ENCODE results near the gene SPOCK1.

SPOCK1 gene

GRCh38 chr5:137051161-137051560 lies 448.0 kb downstream of the SPOCK1 start:
- DNase-seq = no peak

DNA sequence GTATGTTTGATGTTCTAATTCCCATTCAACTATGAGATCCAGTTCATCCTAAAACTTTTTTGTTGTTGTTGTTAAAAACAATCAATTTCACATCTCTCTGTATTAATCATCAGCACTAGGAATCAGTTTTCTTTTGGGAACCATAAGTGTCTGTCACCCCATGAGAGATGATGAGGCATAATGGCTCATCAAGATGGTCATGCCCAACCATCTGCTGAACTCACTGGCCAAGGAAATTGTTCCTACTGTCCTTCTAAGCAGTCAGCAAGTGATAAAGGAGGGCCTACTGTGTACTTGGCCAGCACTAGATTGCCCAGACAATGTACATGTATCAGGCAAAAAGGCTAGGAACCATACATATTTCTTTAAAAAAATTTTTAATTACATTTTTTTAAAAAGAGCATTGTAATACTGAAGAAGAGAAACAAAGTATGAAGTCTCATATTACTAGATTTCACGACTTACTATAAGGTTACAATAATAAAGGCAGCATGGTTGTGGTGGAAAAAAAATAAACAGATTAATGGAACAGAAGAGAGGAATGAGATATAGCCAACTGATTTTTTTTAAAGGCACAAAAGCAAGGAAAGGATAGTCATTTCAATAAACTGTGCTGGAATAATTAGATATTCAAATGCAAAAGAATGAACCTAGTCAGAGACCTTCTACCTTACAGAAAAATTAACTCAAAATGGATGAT lies 458.3 kb downstream of the SPOCK1 start:
- no peak for DNase-seq

DNA sequence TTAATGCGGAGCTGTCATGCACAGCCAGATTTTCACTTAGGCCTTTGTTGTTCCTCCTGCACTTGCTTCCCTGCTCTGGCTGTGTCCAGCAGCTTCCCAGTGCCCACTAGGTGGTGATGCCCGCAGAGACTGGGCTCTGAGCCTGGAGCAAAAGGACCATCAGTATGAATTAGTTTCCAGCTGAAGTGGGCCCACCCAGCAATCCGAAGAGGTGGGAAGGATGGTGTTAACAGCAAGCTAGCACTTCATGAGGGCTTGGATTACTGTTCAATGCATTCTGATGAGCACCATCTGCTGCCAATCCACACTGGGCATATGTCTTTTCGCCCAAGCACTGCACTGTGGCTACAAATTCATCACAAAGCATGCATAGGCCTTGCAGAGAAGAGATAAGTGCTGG lies 459.1 kb downstream of the SPOCK1 start:
- DNase-seq = no peak

GRCh38 chr5:137037848-137038247 lies 461.3 kb downstream of the SPOCK1 start:
- DNase-seq = no peak

DNA sequence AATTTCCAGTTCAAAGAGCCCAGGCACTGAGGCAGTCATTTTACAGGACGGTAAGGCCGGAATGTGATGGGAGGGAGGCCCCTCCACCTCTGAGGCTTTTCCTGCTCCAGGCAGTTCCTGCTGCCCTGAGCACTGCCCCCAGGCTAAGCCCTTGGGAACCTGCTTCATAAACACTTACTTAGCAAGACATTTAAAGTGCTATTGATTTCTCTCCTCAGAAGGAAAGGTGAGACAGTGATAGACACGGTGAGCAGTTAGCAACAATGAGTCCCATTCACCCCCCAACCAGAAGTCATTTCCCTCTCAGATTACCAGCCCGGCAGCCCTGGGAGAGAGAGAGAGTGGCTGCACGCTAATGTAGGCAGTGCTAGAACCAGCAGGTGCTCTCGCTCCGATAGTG lies 462.5 kb downstream of the SPOCK1 start:
- no peak for DNase-seq

DNA sequence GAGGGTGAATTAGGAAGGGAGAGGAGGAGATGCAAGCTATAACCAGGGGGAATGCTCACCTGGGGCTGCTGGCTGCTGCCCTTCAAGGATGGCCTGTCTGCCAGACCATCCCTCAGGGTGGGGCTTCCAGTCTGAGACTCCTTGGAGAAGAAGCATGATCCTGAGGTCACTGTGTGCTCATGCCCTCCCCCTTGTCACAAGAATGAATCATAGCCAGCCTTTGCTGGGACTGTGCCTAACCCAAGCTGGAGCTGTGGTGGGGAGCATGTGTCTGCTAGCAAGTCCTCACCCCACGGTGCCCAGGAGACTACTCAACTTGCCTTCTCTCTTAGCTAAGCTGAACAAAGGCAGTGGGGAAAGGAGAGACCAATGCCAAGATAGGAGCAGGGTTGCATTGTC lies 463.6 kb downstream of the SPOCK1 start:
- no peak for DNase-seq

DNA sequence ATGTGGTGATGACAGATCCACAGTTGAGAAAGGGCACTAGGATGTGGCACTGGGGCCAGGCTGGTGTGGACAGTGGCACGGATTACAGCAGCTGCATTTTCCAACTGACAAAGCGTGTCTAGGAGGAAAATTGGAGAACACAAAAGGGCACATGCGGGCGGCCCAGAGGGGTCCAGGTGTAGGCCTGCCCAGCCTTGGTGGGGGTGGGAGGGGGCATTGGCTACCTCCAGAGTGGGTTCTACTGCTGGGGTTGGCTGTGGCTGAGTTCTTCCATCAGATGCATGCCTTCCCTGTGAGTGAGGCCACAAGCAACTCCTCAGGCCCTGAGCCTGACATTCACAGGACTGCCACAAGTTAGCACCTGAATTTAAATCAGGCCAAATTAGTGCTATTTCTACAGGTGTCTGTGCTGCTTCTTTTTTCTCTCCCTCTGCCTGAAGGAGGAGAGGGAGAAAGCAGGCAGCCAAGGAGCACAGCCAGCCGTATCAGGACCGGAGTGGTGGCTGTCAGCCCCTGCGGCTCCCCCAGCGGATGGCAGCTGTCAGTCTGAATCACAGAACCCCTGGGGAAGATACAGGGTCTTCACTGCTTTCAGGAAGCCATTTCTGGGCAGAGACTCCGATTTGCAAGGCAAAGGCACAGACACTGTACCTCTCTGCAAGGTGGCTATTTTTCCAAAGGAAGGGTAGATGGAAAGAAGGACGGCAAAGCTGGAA lies 464.2 kb downstream of the SPOCK1 start:
- DNase-seq = no peak

GRCh38 chr5:137034213-137034612 lies 464.9 kb downstream of the SPOCK1 start:
- no peak for DNase-seq

- no peak for DNase-seq
Observed at GRCh38 chr5:137032929-137033328, 466.2 kb downstream of the SPOCK1 start.

DNA sequence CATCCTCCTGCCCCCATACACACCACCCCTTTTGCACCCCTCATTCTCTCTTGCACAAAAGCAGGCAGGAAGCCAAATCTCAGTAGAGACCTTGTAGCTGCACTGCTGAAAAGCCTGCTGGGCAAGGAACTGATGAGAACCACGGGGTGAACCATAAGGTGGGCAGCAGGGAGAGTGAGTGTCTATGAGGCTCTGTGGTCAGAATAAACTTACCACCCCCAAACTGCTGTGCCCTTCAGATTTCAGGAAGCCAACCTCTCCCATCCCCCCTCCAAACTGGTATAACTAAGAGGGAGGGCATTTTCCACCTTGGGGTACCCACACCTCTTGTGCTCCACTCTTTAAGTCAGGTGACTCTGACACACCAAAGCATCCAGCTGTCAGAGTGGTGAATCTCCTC lies 471.4 kb downstream of the SPOCK1 start:
- DNase-seq = no peak

- DNase-seq = no peak
Observed at GRCh38 chr5:137026296-137026695, 472.8 kb downstream of the SPOCK1 start.

GRCh38 chr5:137024044-137024443 lies 475.1 kb downstream of the SPOCK1 start:
- no peak for DNase-seq

- no peak for DNase-seq
Observed at GRCh38 chr5:137023371-137023770, 475.8 kb downstream of the SPOCK1 start.

DNA sequence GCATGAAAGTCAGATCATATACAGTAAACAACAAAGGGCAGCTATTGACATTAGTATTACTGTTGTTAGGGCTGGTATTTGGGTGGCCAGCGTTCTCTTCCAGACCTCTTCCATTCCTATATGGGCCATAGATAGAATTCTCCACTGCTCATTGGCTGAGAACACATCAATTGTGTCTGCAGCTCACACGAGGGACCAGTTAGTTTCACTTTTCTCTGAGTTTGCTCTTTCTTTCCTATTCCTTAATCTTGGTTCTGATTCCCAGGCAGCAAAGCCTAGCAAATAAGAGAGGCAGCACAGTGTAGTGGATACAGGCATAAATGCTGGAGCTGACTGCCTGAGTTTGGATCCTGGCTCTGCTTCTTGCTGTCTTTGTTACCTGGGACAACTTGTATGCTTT lies 476.4 kb downstream of the SPOCK1 start:
- no peak for DNase-seq

DNA sequence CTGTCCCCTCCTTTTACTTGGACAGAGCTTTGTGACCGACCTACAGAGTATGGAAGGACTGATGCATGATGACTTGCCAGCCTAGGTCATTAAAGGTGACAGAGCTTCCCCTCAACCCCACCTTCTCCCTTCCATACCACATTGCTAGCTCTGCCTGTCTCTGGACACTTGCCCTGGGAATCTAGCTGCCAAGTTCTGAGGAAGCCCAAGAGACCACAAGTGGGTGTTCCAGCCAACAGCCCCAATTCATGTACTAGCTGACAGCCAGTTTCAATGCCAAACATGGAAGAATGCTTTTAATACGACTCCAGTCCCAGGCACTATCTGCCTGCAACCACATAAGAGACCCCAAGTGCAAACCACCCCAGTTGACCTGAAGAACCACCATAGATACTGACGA lies 477.1 kb downstream of the SPOCK1 start:
- no peak for DNase-seq

- no peak for DNase-seq
Observed at GRCh38 chr5:137019229-137019628, 479.9 kb downstream of the SPOCK1 start.

DNA sequence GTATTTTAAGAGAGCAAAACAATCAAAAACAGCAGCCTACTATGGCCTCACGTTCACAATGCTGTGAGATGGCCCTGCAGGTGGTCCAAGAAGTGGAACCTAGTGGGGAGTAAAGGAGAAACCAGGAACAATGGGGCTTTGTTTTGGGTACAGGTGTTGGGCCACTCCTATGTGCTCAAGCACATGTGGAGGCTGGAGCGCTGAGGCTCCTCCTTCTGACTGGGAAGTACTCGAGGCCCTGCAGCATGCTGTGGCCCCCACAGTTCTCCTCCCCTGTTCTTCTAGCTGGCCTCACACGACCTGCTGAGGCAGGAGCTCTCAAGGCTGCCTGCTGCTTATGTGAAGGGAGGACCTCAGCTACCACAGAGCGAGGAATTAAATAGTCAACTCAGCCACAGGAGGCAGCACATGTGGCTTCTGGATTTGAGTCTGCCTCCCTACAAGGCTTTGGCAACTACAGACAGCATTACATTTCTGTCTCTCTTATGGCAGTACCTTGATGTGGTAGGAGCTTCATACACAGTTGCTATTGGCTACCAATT lies 482.3 kb downstream of the SPOCK1 start:
- no peak for DNase-seq

- no peak for DNase-seq
Observed at GRCh38 chr5:137015540-137016116, 483.5 kb downstream of the SPOCK1 start.

DNA sequence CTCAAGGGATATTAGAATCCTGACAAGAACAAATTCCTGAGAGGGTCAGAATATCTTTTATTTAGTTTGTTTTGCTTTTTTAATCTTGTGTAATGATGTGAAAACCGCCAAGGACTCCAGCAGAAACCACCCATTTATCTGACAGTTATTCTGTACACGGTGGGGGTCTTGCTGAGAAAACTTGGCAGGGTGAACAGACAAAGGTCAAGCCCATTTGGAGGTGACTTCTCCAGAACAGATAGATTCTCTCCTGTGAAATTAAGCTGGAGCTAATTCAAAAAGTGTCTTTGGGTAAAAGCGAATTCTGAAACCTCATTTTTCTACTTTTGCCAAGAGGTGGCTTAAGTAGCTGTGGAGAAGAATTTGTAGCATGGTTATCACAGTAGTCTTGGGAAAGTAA lies 484.4 kb downstream of the SPOCK1 start:
- DNase-seq = no peak

- DNase-seq = no peak
Observed at GRCh38 chr5:137010226-137010625, 488.9 kb downstream of the SPOCK1 start.

DNA sequence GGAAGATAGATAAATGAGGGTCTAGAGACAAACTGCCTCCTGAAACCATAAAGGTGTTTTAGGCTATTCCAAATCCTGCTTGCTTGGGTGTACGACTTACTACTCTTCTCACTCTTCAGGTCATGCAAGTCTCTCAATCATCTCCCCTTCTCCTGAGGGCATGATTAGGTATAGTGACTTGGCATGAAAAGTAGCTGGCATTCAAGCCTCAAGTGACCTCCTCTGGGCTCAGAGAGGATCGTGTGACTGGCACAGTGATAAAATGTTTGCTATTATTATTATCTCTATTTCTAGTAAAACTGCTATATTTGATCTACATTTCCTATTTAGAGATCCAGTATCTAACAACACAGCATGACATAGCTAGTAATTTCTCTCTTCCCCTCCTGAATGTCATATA lies 494.8 kb downstream of the SPOCK1 start:
- no peak for DNase-seq

GRCh38 chr5:137001026-137001569 lies 498.0 kb downstream of the SPOCK1 start:
- DNase-seq = no peak

DNA sequence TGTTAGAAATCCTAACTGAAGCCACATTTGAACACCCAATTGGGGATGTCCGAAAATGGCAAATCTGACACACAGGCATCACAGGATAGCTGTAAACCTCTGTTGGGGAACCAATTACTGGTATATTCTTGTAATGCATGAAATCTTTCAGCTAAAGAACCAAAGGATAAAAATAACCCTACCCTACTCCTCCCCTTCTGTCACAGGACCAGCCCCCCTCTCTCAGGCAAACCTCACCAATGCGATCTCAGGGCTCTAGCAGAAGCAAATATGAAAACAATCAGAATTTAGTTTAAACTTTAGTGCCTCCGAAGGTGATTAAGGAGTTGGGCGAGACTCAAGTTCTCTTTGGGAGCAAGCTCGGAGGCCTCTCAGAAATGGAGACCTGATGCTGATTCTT lies 499.3 kb downstream of the SPOCK1 start:
- no peak for DNase-seq

GRCh38 chr5:136998854-136999357 lies 500.2 kb downstream of the SPOCK1 start:
- no peak for DNase-seq
